GM12892 (cell line): ENCODE data around the gene HIP1.
"Not testable (repeated sequence)": the region's sequence is repeated elsewhere in the genome, so short reads cannot be mapped to it uniquely, and the experiment has no call there.

ENCODE experiments used
- DNase-seq: peaks from one replicate; pipeline ENCODE4 v3.0.0; 2011; ENCODE audit not compliant: insufficient read length
- FAIRE-seq: peaks from 2 replicates; lab custom pipeline; 2011; peaks lifted over from hg19 to GRCh38; lab: Jason Lieb, UNC
- POLR2A ChIP-seq: IDR thresholded peaks from 2 replicates; pipeline ENCODE4 v1.6.1; 2011; ENCODE audit warnings: low read depth, low read length, control low read depth
- POLR2AphosphoS5 ChIP-seq: IDR thresholded peaks from 2 replicates; pipeline ENCODE4 v1.6.1; 2011; ENCODE audit warnings: low read depth, low read length, control low read depth
- TAF1 ChIP-seq: IDR thresholded peaks from 2 replicates; pipeline ENCODE4 v1.6.1; 2011; ENCODE audit warnings: low read depth, mild to moderate bottlenecking, control low read depth, low read length, borderline replicate concordance

Gene HIP1

DNA sequence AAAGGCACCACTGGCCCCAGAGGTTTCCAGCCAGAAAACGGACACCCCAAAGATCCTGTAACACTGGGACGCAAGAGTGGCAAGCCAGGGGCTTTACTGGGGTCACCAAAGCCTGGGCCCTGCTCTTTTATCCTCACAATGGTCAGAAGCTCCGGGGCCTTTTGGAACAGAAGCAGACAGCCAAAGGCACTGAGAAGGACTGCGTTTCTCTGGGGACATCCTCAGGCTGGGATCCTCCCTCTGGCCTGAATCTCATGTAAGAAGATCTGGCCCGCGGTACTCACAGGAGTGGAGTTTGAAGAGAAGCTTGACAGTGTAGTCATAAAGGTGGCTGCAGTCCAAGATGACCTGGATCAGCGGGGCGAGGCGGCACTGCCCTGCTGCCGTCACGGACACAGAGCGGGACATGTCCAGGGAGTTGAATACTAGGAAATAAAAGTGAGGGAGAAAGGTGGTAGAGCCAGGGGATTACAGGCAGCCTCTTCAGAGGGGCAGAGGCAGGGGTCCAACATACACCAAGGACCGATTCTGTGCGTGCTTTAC lies 165.2 kb downstream of the HIP1 start:
- no peak for DNase-seq
- TF ChIP-seq TAF1 (no peak), POLR2A (no peak), POLR2AphosphoS5 (no peak)
- no peak for FAIRE-seq

- FAIRE-seq (no peak), DNase-seq (no peak)
- TF ChIP-seq POLR2AphosphoS5: no peak
- TF ChIP-seq TAF1: no peak
- no peak for TF ChIP-seq POLR2A
Measured at GRCh38 chr7:75572814-75573213, 165.9 kb downstream of the HIP1 start.

DNA sequence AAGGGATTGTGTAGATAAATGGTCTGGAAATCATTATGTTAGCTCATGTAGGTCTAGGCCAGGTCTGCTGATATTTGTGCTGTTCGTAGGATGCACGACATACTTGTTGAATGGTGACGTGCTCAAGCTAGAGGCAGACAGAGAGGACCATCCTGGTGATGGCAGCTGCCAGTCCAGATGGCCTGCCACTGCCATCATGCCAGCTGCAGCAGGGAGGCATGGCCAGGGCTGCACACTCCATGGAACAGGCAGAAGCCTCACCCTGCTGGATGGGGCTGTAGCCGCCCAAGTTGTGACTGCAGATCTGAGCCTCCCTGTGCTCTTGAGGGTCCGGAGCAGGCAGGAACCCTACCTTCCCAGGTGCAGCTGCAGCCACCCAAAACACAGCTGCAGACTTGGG lies 166.3 kb downstream of the HIP1 start:
- TF ChIP-seq TAF1: no peak
- no peak for TF ChIP-seq POLR2AphosphoS5
- TF ChIP-seq POLR2A: no peak
- DNase-seq (no peak), FAIRE-seq (no peak)

DNA sequence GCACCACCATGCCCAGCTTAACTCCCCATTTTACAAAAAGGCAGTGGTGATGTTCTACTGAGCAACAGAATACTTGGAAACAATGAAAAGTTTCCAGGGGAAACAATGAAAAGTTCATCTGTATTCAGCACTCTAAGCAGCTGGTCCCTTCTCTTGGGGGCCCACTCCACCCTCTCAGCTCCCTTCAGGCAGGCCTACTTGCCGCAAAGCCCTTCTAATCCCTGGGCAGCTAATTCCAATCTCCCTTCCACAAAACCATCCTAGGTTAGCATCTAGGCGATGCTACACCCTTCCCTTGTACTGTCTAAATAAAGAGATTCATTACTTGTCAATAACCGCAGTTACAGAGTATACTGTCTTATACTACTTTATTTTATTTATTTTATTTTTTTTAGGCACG lies 167.5 kb downstream of the HIP1 start:
- DNase-seq (no peak), FAIRE-seq (no peak)
- no peak for TF ChIP-seq TAF1
- no peak for TF ChIP-seq POLR2AphosphoS5
- TF ChIP-seq POLR2A: no peak

- not testable (repeated sequence) for DNase-seq, FAIRE-seq
Measured at GRCh38 chr7:75569629-75570282, 169.0 kb downstream of the HIP1 start.

DNA sequence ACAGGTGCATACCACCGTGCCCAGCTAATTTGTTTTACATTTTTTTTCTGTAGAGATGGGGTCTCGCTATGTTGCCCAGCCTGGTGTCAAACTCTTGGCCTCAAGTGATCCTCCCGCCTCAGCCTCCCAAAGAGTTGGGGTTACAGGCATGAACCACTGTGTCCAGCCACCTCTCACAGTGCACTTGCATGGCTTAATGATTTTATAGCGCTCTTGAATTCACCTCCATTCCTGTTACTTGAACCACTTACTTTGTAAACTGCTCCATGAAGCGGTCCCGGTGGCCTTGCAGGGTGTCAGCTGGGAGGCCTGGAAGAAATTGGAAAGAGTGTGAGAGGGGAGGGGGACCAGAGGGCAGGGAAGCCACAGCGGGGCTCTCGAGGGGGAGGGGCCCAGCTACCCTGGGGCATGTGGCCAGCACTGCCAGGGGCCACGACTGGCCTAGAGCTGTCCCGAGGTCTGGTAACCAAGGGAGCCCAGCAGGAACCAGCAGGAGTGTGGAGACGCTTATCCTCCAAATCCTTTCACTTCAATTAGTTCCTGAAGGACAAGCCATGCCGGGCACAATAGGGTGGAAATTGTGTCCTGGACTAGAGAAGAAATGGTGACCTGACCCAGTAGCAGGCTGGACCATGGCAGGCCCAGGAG lies 170.7 kb downstream of the HIP1 start:
- FAIRE-seq: no peak
- DNase-seq: no peak
- TF ChIP-seq TAF1 (no peak), POLR2A (no peak)

GRCh38 chr7:75565132-75565837 lies 173.5 kb downstream of the HIP1 start:
- TF ChIP-seq POLR2A (no peak), TAF1 (no peak), POLR2AphosphoS5 (no peak)
- no peak for DNase-seq
- no peak for FAIRE-seq

GRCh38 chr7:75563171-75563570 lies 175.6 kb downstream of the HIP1 start:
- DNase-seq (no peak), FAIRE-seq (no peak)
- TF ChIP-seq POLR2A (no peak), POLR2AphosphoS5 (no peak), TAF1 (no peak)

DNA sequence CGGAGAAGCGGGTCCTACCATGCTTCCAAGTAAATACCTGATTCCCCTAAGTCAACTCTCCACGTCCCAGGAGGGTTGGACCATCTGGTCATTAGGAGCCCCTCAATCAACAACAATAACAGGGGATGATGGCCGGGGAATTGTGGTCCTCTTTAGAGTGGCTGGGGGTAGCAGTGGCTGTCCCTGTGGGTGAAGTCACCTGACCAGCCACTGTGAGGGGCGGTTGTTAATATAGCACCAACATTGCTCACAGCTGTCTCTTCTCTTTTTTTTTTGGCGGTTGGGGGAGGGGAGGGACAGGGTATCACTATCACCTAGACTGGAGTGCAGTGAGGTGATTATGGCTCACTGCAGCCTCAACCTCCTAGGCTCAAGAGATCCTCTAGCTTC lies 178.8 kb downstream of the HIP1 start:
- no peak for FAIRE-seq
- DNase-seq: no peak
- no peak for TF ChIP-seq POLR2A
- TF ChIP-seq TAF1: no peak
- TF ChIP-seq POLR2AphosphoS5: no peak

DNA sequence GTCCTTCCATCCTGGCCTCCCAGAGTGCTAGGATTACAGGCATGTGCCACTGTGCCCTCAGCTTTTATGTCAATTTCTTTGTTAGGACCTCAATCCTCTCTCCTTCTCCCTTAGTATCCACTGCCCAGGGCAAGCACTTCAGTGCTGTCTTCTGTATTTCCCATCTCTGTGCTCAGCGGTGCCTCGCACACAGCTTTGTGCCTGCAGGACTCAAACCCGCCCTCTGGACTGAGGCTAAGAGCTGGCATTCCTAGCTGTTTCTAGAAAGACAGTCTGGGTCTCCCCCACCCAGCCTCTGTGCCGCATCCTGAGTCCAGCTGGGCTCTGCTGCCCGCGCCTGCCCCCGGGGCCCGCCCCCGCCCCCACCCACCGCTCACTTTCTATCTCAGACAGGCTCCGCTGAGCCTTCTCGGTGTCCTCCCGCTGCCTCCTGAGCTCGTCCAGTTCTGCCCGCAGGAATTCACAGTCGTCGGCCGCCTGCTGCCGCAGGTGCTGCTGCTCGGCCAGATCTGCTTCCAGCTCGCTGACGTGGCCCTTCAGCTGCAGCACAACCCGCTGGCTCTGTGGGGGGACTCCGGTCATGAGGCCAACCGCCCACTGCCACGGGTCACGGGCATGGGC lies 179.3 kb downstream of the HIP1 start:
- FAIRE-seq (no peak), DNase-seq (no peak)
- no peak for TF ChIP-seq POLR2AphosphoS5
- TF ChIP-seq POLR2A: no peak
- TF ChIP-seq TAF1: no peak

- DNase-seq, FAIRE-seq: not testable (repeated sequence)
Measured at GRCh38 chr7:75556835-75557234, 181.9 kb downstream of the HIP1 start.
